Pancreas (tissue), 10 donors: ENCODE results near the gene TMEM271. TPM values are rescaled to one million over a fixed set of nuclear protein-coding genes. Genes with fewer than 3 reads are reported as not detected.
"Not testable (repeated sequence)": the region's sequence is repeated elsewhere in the genome, so short reads cannot be mapped to it uniquely, and the experiment has no call there.

ENCODE experiments used
- ATAC-seq, 4 donors: fragments of 200-7000 bp; cut with Tn5 transposase; one replicate each; pipeline versions ENCODE4 v1.8.0 to v1.9.1; 2020; ENCODE audit warnings: mild to moderate bottlenecking in 4 of 4, moderate library complexity in 4 of 4
- DNase-seq, 6 donors: peaks; one replicate each; pipeline ENCODE4 v3.0.0-alpha.2; 2020
- FAIRE-seq: peaks from 2 replicates; lab custom pipeline; 2012; peaks lifted over from hg19 to GRCh38; lab: Jason Lieb, UNC
- H3K27ac ChIP-seq, 4 donors: fragments of 200-600 bp; sonication (generic); 1 replicate in 3 of 4; 2 replicates in 1 of 4; pipeline versions ENCODE4 v1.5.0 to v1.8.0; 2020
- H3K27me3 ChIP-seq, 4 donors: fragments of 200-600 bp; one replicate each; pipeline ENCODE4 v1.8.0; 2021
- H3K36me3 ChIP-seq, 3 donors: fragments of 200-600 bp; sonication (generic) in 1 of 3; one replicate each; pipeline versions ENCODE4 v1.5.0 to v1.8.0; 2020 to 2021
- H3K4me1 ChIP-seq, 3 donors: fragments of 200-600 bp; one replicate each; pipeline ENCODE4 v1.8.0; 2021
- H3K4me3 ChIP-seq, 4 donors: fragments of 200-600 bp; sonication (generic) in 2 of 4; one replicate each; pipeline versions ENCODE4 v1.5.0 to v1.8.0; 2020 to 2021
- H3K9me3 ChIP-seq, 4 donors: fragments of 200-600 bp; one replicate each; pipeline ENCODE4 v1.8.0; 2021
- CTCF ChIP-seq, 4 donors: fragments of 200-600 bp; sonication (generic) in 3 of 4; IDR thresholded peaks; one replicate each; pipeline versions ENCODE4 v1.5.0 to v1.8.0; 2021; ENCODE audit warnings: antibody characterized with exemption in 4 of 4
- WGBS, 2 donors: extraction: QIAGEN DNeasy Blood & Tissue Kit; methylation state at CpG; one replicate each; pipeline ENCODE4 v1.1.7; 2013; 5-methylcytosine and 5-hydroxymethylcytosine counted together
- intact Hi-C, 3 donors: fragments of 100-400 bp; cut with DNase I; formaldehyde crosslinking; loops; one replicate each; pipeline versions ENCODE4 v1.11.1 to v1.14.2; 2022
- polyA plus RNA-seq, 2 donors: library from polyadenylated mRNA; stranded (reverse); fragments of 200-250 nt; gene quantifications; one replicate each; pipeline ENCODE4 v1.2.3, GENCODE V29; 2013
- total RNA-seq, 6 donors: library from RNA; stranded (reverse); fragmentation: NEBNext Ultra II Directional in 4 of 6; extraction: Animal tissue kit (Norgen Biotek cat#: 25700) in 4 of 6; gene quantifications; one replicate each; pipeline versions ENCODE4 v1.2.1 to v1.2.4, GENCODE V29; 2021 to 2023
- donor health status: healthy with polysubstance abuse.
- donor health status: DM: no; HTN: no; CAD: no; lungs with moderate emphysema.
- donor health status: DM: no; HTN: no; CAD: no.
- donor health status: control.
- donor health status: control.
- donor health status: Bipolar disorder and iron deficiency.
- donor health status: DM: yes; HTN: yes; CAD: no.
- donor health status: DM: no; HTN: no; CAD: no.
- donor health status: DM: no; HTN: no; CAD: no.
- donor health status: DM: yes; HTN: yes; CAD: no.

Gene TMEM271
- total and polyA plus RNA-seq, 8 donors: 0.04 to 0.35 (median 0.23) TPM; not detected in 2

- Histone ChIP-seq H3K36me3 (no peaks in the 10 kb centered on the region), H3K9me3 (no peaks in the 10 kb centered on the region), H3K4me3 (no peak overlapping the region), H3K27ac (no peak overlapping the region), H3K4me1 (no peaks in the 10 kb centered on the region), H3K27me3 (peaks cover 0 to 4% (median 0%) of the 10 kb centered on the region in 4 donors)
- DNase-seq (no peak), ATAC-seq (no peak), FAIRE-seq (no peak)
- 60 to 63% methylated on average over 5 of the region's 5 CpGs for WGBS, 2 donors
- intact Hi-C loops: no loop called here
- TF ChIP-seq CTCF (IDR thresholded peaks at IDR 0.05): no peak
Observed at GRCh38 chr4:552019-552418, 24.1 kb downstream of the TMEM271 start.

GRCh38 chr4:550268-550667 is 25.8 kb downstream of the TMEM271 start:
- 88 to 92% methylated on average over 12 to 27 of the region's 27 CpGs for WGBS, 2 donors
- ATAC-seq, H3K4me3 ChIP-seq, DNase-seq, H3K4me1 ChIP-seq, intact Hi-C loops, H3K36me3 ChIP-seq, H3K27me3 ChIP-seq, FAIRE-seq, H3K27ac ChIP-seq, H3K9me3 ChIP-seq: not testable (repeated sequence)

- no peak for FAIRE-seq
- Histone ChIP-seq H3K4me1 (no peaks in the 10 kb centered on the region), H3K36me3 (no peaks in the 10 kb centered on the region), H3K27ac (no peak overlapping the region), H3K27me3 (peaks cover 0 to 4% (median 0%) of the 10 kb centered on the region in 4 donors), H3K9me3 (no peaks in the 10 kb centered on the region), H3K4me3 (no peak overlapping the region)
- TF ChIP-seq CTCF (IDR thresholded peaks at IDR 0.05): no peak
- WGBS, 2 donors: 23 to 25% methylated on average over 8 of the region's 8 CpGs
- no peak for DNase-seq
- ATAC-seq: no peak
- intact Hi-C loops: no loop called here
Observed at GRCh38 chr4:548976-549375, 27.1 kb downstream of the TMEM271 start.

- FAIRE-seq: no peak
- DNase-seq: no peak
- no peaks in the 10 kb centered on the region for H3K9me3 ChIP-seq
- no peaks in the 10 kb centered on the region for H3K27me3 ChIP-seq
- no peak for ATAC-seq
- TF ChIP-seq CTCF (IDR thresholded peaks at IDR 0.05): no peak
- H3K4me3 ChIP-seq: no peak overlapping the region
- no peak overlapping the region for H3K27ac ChIP-seq
- H3K36me3 ChIP-seq: no peaks in the 10 kb centered on the region
- 61 to 67% methylated on average over 5 of the region's 5 CpGs for whole genome bisulfite sequencing, 2 donors
- no peaks in the 10 kb centered on the region for H3K4me1 ChIP-seq
- intact Hi-C loops: no loop called here
Observed at GRCh38 chr4:545612-546011, 30.5 kb downstream of the TMEM271 start.

- Histone ChIP-seq H3K36me3 (no peaks in the 10 kb centered on the region), H3K27me3 (no peaks in the 10 kb centered on the region), H3K9me3 (no peaks in the 10 kb centered on the region), H3K4me3 (no peak overlapping the region), H3K4me1 (no peaks in the 10 kb centered on the region), H3K27ac (no peak overlapping the region)
- FAIRE-seq (no peak), DNase-seq (no peak), ATAC-seq (no peak)
- WGBS, 2 donors: 70 to 76% methylated on average over 9 of the region's 9 CpGs
- intact Hi-C loops: no loop called here
- no peak for TF ChIP-seq CTCF (IDR thresholded peaks at IDR 0.05)
Observed at GRCh38 chr4:544386-545105, 31.5 kb downstream of the TMEM271 start.
